Endodermal cell (in vitro differentiated cells): Measurements from ENCODE around the gene XXYLT1. TPM values are rescaled to one million over a fixed set of nuclear protein-coding genes. Genes with fewer than 3 reads are reported as not detected.

Source experiments
- DNase-seq: peaks from one replicate; pipeline ENCODE4 v3.0.0-alpha.2; 2017
- H3K27ac ChIP-seq: 2 replicates; pipeline ENCODE4 v1.5.1; 2013; ENCODE audit warnings: mild to moderate bottlenecking, low read depth, low read length, moderate library complexity
- H3K27me3 ChIP-seq: 2 replicates; pipeline ENCODE4 v1.6.1; 2013; ENCODE audit warnings: mild to moderate bottlenecking, low read length, moderate library complexity; ENCODE audit not compliant: insufficient read depth, control insufficient read depth, poor library complexity, severe bottlenecking
- H3K36me3 ChIP-seq: 2 replicates; pipeline ENCODE4 v1.7.0; 2013; ENCODE audit warnings: mild to moderate bottlenecking, low read length, moderate library complexity; ENCODE audit not compliant: control insufficient read depth, insufficient read depth
- H3K4me1 ChIP-seq: one replicate; pipeline ENCODE4 v1.7.0; 2013; ENCODE audit warnings: low read length; ENCODE audit not compliant: control insufficient read depth, insufficient read depth
- H3K4me3 ChIP-seq: 2 replicates; pipeline ENCODE4 v1.5.1; 2013; ENCODE audit warnings: mild to moderate bottlenecking, low read length, moderate library complexity
- H3K9ac ChIP-seq: 2 replicates; pipeline ENCODE4 v1.6.1; 2013; ENCODE audit warnings: mild to moderate bottlenecking, low read length, moderate library complexity; ENCODE audit not compliant: poor library complexity, severe bottlenecking; ENCODE audit errors: extremely low read depth
- H3K9me3 ChIP-seq: 2 replicates; pipeline ENCODE4 v1.6.1; 2013; ENCODE audit warnings: mild to moderate bottlenecking, low read length, moderate library complexity; ENCODE audit not compliant: control insufficient read depth
- H3K27ac Mint-ChIP-seq: 2 replicates; pipeline ENCODE4 v1.8.0; 2020; ENCODE audit warnings: mixed read lengths
- H3K27me3 Mint-ChIP-seq: 2 replicates; pipeline ENCODE4 v1.8.0; 2021; ENCODE audit warnings: mild to moderate bottlenecking, mixed read lengths; ENCODE audit not compliant: insufficient read depth
- H3K36me3 Mint-ChIP-seq: 2 replicates; pipeline ENCODE4 v1.8.0; 2020; ENCODE audit warnings: low read depth, mixed read lengths
- H3K4me1 Mint-ChIP-seq: 2 replicates; pipeline ENCODE4 v1.8.0; 2020; ENCODE audit warnings: mixed read lengths
- H3K4me3 Mint-ChIP-seq: 2 replicates; pipeline ENCODE4 v1.8.0; 2020; ENCODE audit warnings: mild to moderate bottlenecking, moderate library complexity, mixed read lengths
- H3K9me3 Mint-ChIP-seq: 2 replicates; pipeline ENCODE4 v1.8.0; 2020; ENCODE audit warnings: mild to moderate bottlenecking, mixed read lengths
- WGBS, 2 experiments: methylation state at CpG; one replicate each; pipeline versions ENCODE4 v1.1.5 to v1.1.7; 2013; ENCODE audit warnings: missing lambda C conversion rate in 2 of 2, mixed read lengths in 1 of 2; ENCODE audit not compliant: insufficient coverage in 1 of 2, insufficient read length in 1 of 2; 5-methylcytosine and 5-hydroxymethylcytosine counted together
- total RNA-seq, 2 donors: library from RNA; stranded (reverse); fragmentation: NEBNext Ultra II Directional in 1 of 2; extraction: Animal tissue kit (Norgen Biotek cat#: 25700) in 1 of 2; gene quantifications; 2 replicates in 1 of 2; 3 replicates in 1 of 2; pipeline ENCODE4 v1.2.1, GENCODE V29; 2021
- TF ChIP-seq, protein P1 (sequence below): fragments of 200-600 bp; sonication (generic); conservative IDR thresholded peaks from 2 replicates; pipeline ENCODE4 v1.5.0; 2021; ENCODE audit warnings: antibody characterized with exemption, mild to moderate bottlenecking

The XXYLT1 gene
- total RNA-seq, 2 donors from 2014 or later: 35.5 to 38.3 TPM

DNA sequence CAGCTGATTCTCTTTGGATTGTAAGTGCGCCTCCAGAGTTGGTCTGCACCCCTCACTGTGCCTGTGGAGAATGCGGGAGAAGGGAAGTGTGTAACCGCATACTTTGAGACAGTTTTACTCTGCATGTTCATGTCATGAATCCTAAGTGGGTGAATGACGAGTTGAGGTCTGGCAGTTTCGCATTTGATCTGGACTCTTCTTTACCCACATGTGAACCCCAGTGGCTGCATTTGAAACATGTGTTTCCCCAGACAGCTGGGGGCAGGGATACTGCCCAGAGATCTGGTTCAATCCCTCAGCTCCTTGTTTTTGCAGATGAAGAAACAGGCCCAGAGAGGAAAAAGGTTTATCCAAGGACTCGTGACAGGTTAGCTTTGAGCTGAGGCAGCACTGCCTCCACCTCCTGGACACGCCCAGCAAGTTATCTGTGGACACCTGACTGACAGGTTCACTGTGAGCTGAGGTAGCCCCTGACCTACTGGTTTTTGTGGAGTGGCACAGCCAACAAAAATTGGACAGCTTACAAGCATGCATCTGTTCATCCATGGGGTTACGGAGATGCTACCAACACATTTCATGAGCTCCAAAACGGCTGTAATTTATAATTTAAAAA, 207.3 kb downstream of the XXYLT1 start:
- WGBS, 2 experiments: 91 to 93% methylated on average over 7 to 8 of the region's 9 CpGs
- Mint-ChIP-seq H3K27me3 (no peaks in the 10 kb centered on the region), H3K9me3 (peaks cover 6% of the 10 kb centered on the region), H3K4me1 (peaks cover 13% of the 10 kb centered on the region), H3K27ac (no peak overlapping the region), H3K4me3 (no peak overlapping the region), H3K36me3 (peaks cover 30% of the 10 kb centered on the region)
- Histone ChIP-seq H3K36me3 (peaks cover 9% of the 10 kb centered on the region), H3K9me3 (no peaks in the 10 kb centered on the region), H3K27me3 (no peaks in the 10 kb centered on the region), H3K4me3 (no peak overlapping the region), H3K27ac (no peak overlapping the region), H3K9ac (no peak overlapping the region), H3K4me1 (no peaks in the 10 kb centered on the region)
- DNase-seq: no peak
- TF ChIP-seq, protein P1, sequence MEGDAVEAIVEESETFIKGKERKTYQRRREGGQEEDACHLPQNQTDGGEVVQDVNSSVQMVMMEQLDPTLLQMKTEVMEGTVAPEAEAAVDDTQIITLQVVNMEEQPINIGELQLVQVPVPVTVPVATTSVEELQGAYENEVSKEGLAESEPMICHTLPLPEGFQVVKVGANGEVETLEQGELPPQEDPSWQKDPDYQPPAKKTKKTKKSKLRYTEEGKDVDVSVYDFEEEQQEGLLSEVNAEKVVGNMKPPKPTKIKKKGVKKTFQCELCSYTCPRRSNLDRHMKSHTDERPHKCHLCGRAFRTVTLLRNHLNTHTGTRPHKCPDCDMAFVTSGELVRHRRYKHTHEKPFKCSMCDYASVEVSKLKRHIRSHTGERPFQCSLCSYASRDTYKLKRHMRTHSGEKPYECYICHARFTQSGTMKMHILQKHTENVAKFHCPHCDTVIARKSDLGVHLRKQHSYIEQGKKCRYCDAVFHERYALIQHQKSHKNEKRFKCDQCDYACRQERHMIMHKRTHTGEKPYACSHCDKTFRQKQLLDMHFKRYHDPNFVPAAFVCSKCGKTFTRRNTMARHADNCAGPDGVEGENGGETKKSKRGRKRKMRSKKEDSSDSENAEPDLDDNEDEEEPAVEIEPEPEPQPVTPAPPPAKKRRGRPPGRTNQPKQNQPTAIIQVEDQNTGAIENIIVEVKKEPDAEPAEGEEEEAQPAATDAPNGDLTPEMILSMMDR: peak; percentile 37

DNA sequence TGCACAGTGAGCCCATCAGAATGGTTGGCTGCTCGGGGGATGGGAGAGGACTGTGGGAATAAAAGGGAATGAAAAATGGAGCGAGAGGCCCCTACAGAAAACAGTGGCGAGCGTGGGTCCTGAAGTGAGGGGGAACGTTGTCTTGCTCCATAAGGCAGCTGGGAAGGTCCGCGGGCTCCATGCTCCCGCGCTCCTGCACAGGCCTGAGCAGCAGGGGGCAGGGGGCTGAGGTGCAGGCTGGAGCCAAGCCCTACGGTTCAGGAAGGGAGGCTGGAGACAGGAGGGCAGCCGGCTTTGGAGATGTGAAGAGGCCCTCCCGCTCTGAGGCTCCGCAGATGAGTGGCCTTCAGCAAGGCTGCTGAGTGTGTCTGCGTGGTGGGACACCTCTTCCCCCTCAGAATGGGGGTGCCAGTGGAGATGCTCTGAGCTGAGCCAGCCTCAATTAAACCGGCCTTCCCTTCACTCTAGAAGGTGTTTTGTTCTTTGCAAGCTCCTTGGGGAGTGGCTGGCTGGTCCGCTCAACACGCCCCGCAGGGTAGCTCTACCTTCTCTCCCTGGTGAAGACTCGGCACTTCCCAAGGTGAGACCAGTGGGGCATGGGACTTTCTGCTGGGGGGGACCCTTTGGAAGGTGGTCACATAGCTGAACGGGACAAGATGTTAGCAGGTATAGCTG, 208.0 kb downstream of the XXYLT1 start:
- Mint-ChIP-seq H3K4me3 (no peak overlapping the region), H3K27me3 (no peaks in the 10 kb centered on the region), H3K4me1 (peaks cover 13% of the 10 kb centered on the region), H3K36me3 (peaks cover 24% of the 10 kb centered on the region), H3K9me3 (peaks cover 6% of the 10 kb centered on the region), H3K27ac (no peak overlapping the region)
- TF ChIP-seq, protein P1: no peak
- no peak for DNase-seq
- no peak overlapping the region for H3K4me3 ChIP-seq
- H3K27ac ChIP-seq: no peak overlapping the region
- H3K27me3 ChIP-seq: no peaks in the 10 kb centered on the region
- H3K4me1 ChIP-seq: no peaks in the 10 kb centered on the region
- H3K36me3 ChIP-seq: peaks cover 3% of the 10 kb centered on the region
- WGBS, 2 experiments: 80 to 91% methylated on average over 5 to 20 of the region's 20 CpGs
- no peaks in the 10 kb centered on the region for H3K9me3 ChIP-seq
- H3K9ac ChIP-seq: no peak overlapping the region

DNA sequence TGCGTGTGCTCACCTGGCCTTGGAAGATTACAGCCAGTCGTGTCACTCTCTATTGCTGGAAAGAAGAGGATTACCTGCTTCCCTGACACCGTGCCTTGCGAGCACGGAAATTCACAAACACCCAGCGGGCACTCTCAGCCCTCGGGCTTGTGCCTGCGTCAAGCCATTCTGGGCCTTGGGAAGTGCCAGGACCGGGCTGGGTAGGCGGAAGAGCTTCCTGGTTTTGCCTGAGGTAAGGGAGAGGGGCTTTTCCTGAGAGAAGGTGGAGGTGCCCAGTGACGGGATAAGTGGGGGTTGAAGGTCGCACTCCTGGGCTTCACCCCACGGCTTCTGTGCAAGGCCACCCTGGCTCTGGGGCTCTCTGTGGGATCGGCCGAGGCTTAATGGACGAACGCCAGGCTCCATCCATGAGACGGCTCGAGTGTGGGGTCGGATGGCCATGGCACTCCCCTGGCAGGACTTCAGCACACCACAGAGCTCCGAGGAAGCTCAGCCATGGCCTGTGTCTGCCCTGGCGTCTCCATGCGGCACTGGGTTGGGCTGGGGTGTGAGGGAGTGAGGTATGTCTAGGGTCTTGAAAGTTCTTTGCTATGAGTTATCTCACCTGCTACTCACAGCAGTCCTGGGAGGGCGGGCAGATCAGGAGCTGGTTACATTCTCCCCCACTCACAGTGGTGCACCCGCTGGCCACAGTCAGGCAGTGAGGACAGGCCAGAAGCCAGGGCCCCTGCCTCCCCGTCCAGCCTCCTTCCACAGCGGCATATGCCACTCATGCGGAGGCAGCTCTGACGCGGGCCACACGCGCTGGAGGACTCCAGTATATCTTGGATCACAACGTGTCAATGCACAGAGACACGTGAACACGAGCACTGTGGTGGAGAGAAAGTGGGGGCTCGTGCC, 209.0 kb downstream of the XXYLT1 start:
- no peak overlapping the region for H3K4me3 Mint-ChIP-seq
- Histone ChIP-seq H3K4me3 (no peak overlapping the region), H3K9ac (no peak overlapping the region), H3K27ac (no peak overlapping the region), H3K27me3 (no peaks in the 10 kb centered on the region), H3K36me3 (no peaks in the 10 kb centered on the region), H3K9me3 (no peaks in the 10 kb centered on the region), H3K4me1 (no peaks in the 10 kb centered on the region)
- H3K27me3 Mint-ChIP-seq: peaks cover 3% of the 10 kb centered on the region
- H3K4me1 Mint-ChIP-seq: peaks cover 13% of the 10 kb centered on the region
- TF ChIP-seq, protein P1: no peak
- no peak for DNase-seq
- 93 to 96% methylated on average over 26 to 36 of the region's 36 CpGs for WGBS, 2 experiments
- peaks cover 19% of the 10 kb centered on the region for H3K36me3 Mint-ChIP-seq
- H3K9me3 Mint-ChIP-seq: peaks cover 6% of the 10 kb centered on the region
- H3K27ac Mint-ChIP-seq: no peak overlapping the region
